Endometrium (tissue), 2 donors: ENCODE measurements around the gene SSH2.

Experiments
- FAIRE-seq: peaks from 2 replicates; lab custom pipeline; 2012; peaks lifted over from hg19 to GRCh38; lab: Jason Lieb, UNC
- donor health status: control.
- donor health status: control.

The SSH2 gene

DNA sequence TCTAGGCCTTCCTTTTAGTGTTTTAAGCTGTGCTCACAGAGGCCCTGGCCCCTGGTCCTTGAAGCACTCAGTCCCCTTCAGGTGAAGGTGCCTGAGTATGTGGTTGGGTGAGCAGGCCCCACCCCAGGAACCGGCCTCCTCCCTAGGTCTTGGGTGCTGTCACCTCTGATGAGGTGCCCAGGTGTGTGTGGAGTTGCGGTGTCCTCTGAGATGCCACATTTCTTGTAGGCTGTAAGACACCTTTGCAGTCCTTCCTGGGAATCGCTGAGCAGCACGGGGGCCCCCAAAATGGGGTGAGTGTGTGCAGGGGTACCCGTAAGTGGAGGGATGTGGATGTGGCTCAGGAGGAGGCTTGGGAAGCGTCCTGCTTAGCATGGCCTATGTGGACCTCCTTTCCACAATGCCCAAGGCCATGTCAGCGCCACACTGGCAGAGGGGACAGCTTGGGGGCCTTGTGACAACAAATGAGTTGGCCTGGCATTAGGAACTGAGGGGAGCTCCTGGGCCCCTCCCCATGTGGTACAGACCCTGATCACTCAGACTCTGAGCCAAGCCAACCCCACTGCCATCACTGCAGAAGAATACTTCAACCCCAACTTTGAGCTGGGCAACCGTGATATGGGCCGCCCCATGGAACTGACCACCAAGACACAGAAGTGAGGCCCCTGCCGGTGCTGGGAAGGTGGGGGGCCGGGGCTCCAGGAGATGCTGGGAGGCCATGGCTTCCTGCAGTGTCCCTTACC, 318.5 kb downstream of the SSH2 start:
- FAIRE-seq: no peak

DNA sequence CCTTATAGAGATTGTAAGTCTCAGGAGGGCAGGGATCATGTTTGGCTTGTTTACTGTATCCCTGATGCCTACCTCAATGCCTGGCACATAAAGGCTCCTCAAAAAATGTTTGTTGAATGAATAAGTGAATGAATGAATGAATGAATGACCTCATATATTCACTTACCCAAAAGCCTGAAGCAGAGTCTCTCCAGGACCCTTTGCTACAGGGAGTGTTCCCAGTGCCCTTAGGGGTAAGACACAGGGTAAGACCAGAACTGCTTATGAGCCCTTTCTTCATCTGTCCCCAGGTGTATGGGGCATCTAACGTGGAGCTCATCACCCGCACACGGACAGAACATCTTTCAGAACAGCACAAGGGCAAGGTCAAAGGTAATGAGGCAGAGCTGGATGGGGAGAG, 319.6 kb downstream of the SSH2 start:
- no peak for FAIRE-seq

DNA sequence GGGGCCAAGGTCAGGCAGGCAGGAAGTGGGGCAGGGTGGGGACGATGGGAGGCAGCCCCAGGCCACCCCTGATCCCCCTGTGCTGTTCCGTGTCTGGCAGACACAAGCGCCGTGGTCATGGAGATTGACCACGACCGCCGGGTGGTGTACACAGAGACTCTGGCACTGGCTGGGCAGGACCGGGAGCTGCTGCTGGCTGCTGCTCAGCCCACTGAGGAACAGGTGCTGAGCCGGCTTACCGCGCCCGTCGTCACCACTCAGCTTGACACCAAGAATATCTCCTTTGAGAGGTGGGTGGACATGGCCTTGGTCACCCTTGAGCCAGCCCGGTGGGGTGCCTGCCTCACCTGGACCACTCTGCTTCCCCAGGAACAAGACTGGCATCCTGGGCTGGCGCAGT, 321.0 kb downstream of the SSH2 start:
- no peak for FAIRE-seq

DNA sequence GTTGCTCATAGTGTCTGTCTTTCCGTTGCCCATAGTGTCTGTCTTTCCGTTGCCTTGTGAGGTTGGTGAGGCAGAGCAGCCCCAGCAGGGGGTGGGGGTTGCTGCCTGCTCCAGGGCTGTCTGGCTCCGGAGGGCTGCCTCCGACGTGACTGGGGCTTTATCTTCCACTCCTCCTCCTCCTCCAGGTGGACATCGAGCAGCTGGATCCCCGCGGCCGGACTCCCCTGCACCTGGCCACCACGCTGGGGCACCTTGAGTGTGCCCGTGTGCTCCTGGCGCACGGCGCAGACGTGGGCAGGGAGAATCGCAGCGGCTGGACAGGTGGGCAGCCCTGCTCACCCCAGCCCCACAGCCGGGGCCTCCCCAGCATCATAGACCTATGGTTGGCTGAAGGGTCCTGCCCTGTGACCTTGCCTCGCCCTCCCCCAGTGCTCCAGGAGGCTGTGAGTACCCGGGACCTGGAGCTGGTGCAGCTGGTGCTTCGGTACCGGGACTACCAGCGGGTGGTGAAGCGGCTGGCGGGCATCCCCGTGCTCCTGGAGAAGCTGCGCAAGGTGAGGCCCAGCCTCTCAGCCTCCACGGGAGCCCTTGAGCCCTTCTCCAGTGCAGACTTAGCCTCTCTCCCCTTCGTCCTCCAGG, 322.4 kb downstream of the SSH2 start:
- FAIRE-seq: no peak

DNA sequence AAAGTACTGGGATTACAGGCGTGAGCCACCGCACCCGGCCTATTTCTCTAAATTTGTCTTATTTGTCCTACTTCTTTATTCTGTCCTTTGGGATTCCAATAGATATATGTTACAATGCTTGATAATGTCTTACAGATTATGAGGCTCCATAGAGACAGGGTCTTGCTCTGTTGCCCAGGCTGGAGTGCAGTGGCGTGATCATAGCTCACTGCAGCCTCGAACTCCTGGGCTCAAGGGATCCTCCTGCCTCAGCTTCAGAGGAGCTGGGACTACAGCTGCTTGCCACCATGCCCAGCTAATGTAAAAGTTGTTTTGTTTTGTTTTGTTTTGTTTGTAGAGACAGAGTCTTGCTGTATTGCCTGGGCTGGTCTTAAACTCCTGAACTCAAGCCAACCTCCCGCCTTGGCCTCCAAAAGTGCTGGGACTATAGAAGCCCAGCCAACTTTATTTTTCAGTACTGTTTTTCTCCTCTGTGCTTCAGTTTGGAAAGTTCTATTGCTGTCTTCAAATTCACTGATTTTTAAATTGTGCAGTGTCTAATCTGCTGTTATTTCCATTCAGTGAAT, 326.8 kb downstream of the SSH2 start:
- FAIRE-seq: no peak

DNA sequence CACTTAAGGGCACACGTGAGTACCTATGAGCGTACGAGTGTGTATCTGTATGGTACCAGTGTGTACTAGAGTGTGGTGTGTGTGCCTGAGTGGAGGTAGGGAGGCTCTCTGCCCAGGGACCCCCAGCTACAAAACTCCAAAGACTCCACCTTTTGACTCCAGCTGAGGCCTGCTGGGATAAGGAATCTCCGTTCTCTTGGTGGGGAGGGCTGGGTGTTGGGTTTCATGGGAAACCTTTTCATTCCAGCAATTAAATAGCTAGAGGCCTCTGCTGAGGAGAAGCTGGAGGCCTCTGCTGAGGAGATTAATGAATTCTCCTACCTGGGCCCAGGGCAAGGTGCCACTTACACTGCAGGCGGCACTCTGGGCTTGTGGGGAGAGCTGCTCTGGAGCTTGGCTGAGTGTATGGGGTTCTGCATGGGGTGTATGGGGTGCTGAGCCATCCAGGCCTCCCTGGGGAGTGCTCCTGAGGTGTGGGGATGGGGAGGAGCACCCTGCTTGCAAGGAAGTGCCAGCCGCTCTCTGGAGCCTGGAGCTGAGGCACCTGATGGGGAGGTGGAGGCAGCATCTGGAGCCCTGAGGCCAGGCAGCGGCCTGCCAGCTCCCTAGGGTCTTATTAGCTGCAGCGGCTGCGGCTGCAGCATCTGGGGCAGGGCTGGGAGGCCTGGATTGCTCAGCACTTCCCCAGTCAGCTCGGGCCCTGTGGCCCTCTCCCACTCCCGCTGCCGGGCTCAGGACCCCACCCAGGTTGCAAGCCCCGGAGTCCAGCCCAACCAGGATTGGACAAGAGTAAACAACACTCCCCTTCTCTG, 332.5 kb downstream of the SSH2 start:
- FAIRE-seq: no peak

DNA sequence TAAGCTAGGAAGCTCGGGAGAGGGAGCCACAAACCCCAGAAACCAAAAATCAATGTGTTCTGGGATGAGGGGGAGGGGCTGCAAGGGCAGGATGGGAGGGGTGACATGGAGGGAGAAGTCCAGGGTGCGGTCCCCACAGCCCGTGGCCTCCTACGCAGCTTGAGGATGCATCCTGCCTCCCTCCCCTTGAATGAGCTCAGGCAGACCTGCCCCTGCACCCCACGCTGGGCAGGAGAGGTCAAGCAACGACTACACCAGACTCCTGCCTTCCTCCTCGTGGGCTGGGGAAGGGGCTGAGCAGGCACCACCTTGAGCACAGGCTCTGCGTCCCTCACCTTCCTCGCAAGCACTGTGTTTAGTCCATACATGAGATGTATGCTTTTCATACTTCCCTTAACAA, 333.2 kb downstream of the SSH2 start:
- no peak for FAIRE-seq

DNA sequence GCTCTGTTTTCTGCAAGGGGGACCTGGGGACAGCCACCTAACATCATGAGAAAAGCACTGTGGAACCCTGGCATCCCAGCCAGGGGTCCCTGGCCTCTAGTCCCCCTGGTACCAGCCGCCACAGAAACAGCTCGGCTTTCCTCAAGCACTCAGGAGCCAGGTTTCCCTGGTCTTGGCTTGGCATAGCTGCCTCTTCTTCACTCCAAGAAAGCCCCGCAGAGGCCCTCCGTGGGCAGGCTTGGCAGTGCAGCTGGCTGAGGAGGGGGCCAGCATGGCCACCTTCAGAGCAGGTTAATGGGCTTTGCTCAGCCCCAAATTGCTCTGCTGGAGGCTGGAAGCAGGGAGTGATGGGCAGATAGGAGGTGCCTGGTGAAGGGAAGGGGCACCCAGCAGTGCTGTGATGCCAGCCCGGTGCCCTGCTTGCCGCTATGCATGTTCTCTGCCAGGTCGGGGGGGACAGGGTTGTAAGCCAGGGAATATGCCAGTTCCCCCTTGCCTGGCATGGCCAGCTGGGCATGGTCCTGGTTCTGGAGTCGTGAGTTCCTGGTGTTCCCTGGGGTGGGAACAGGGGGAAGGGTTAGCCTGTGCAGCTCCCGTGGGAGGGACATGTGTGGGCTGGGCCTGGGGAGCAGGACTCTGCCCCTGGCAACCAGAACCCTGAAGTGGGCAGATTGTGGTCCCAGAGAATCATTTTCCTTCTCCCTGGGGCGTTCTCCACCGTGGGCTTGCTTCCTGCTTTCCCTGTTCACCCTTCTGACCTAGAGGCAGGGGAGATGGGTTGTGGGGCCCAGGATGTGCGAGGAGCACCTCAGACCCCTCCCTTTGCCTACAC, 333.9 kb downstream of the SSH2 start:
- no peak for FAIRE-seq

DNA sequence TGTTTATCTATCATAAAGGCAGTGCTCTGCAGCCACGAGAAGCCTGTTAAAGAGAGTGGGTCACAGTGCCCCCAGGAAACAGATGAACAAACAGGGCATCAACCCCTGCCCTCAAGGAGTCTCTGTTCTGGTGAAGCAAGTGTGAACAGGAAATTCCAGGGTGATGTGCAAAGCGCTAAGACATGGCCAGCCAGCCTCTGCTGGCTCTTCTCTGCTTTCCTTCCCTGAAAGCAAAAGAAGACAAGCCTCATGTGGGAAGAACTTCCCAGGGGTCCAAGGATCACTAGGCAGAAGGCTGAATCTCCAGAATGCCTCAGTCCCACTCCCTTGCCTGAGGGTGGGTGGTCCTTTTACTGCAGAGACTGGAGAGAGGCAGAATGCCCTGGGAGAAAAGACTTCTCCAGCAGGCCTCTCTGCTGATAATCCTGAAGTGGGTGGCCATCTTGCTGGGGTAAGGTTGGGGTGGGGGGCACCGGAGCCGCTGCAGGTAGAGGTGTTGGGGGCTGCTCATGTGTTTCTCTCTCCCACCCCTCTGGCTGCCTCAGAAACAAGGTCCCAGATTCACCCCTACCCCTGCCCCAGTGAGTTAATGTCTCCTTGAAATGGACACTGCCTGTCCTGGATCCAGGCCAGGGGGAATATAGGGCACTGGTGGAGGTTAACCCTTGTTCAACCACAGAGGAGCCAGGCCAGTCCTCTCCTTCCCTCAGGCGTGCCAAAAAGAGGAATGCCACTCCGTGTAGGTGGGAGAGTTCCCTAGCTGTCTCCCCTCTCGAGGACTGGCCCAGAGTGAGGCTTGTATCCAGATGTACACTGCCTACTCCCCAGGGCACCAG, 334.7 kb downstream of the SSH2 start:
- FAIRE-seq: no peak

DNA sequence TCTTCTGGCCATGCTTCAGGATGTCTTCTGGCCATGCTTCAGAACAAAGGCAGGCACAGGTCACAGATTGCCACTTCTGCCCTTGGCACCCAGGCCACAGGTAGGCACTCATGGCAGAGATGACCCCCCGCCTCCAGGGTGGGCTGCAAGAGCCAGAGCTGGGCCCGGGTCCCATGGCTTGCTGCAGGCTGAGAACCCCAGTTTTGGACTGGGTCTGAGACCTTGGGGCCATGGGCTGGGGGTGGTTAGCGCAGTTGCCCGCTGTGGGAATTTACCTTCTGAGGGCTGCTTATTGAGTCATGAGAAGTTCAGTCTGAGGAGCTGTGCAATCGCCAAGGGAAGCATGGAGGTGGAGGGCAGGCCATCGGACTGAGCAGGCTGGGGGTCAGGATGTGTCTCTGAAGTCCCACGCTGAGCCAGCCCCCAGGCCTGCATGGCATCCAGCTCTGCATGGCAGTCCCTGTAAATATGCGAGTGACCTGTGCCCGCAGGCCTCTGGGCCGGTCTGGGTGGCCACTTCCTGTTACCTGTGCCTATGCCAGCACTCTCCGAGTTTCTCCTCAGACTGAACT, 335.4 kb downstream of the SSH2 start:
- FAIRE-seq: no peak

DNA sequence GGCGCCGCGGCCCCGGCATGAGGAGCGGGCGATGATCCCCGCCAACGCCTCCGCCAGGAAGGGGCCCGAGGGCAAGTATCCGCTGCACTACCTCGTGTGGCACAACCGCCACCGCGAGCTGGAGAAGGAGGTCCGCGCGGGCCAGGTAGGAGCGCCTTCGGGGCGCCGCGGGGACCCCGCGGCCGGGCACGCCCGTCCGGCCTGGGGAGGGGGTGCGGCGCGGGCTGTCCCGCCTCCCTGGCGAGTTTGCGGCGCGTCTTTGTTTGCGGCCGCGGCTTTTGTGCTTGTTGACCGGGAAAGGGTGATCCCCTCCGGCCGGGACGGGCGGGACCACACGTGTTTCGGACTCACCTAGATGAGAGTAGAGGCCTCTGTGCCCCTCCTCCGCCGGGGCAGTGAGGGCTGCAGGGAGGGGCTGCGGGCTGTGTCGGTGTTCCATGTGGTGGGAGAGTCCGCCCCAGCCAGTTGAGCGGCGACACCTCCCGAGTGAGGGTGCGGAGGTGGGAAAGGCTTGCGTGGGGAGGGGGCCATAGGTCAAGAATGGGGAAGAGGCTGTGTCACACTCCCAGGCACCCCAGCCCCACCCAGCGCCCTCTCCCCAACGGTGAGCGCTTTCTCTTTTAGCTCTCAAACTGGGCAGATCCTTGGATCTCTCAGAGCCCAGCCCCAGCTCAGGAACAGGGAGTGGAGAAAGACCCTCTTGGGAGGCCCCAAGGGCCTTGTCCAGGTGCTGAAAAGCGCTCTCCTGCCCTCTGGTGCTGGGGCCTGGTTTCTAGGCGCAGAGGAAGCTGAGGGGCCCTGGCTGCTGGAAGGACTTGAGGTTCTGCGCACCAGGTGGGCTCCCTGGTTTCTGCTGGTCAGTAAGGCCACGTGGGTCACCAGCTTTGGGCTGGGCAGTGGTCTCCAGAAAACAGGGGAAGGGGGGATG, 336.2 kb downstream of the SSH2 start:
- FAIRE-seq: no peak

DNA sequence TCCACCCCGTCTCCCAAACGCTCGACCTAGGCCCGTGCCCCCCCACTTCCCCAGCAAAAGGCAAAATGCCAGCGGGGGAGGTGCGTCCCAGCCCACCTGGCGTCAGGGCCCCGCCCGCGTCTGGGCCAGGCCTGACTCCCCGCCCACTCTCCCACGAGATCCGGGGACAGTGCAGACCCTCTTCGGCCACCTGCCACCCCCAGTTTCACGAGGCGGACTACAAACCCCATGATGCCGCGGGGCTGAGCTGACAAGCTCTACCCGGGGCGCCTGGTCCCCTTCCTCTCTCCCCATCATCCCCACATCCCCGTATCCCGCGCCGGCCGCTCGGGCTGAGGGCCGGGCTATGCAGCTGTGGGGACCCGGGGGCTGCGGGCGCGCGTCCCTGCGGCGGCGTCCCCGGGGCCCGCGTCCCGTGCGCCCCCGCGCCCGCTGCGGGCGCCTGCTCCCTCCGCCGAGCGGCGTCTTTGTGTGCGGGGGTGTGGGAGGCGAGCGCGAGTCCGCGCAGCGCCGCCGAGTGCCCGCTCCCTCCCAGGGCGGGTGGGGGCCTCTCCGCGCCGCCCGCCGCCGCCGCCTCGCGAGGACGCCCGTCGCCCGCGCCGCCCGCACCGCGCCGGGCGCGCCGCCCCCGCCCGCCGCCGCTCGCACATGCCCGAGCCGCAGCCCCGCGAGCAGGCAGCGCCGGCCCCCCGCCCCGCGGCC, 337.0 kb downstream of the SSH2 start, which contains the start of gene ANKRD13B:
TSS of gene ANKRD13B (plus strand) at position 283 of the 702 bp plus-strand sequence. CDS start 490 bp downstream, outside the sequence.
- FAIRE-seq: no peak

DNA sequence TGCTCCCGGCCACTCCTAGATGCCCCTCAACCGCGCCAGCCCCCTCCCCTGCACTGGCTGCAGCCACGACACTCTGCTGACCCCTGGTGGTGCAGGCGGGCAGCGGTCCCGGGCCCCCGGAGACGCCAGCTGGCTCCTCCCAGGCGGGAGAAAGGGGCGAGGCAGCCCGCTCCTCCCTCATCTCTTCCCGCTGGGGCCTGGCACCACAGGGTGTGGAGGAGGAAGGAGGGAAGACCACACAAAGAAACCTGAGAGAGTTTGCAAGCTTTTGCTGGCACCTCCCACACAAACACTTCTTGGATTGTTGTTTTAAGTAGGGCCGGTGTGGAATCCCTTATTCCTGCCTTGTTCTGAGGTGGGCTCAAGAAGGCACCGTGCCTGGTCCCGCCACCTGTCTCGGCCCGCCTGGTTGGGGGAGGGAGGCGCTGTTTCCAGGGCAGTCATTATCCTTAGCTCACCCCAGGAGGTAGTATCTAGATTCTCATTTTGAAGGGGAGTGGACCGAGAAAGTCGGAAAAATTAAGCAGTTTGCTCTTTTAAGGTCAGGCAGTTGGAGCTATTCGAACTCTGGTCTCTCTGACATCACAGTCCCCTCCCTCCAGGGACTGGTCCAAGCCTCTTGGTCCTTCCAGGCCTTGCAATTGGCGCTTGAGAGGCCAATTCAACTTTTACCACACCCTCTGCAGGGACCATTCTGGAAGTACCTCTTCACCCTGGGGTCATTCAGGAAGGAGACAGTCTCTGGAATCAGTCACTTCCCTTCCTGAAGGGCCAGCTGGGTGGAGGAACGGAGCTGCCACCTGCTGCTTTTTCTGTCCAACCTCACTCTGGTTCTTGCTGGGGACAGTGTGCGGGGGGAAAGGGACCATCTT, 338.1 kb downstream of the SSH2 start:
- peak; percentile 78 for FAIRE-seq

DNA sequence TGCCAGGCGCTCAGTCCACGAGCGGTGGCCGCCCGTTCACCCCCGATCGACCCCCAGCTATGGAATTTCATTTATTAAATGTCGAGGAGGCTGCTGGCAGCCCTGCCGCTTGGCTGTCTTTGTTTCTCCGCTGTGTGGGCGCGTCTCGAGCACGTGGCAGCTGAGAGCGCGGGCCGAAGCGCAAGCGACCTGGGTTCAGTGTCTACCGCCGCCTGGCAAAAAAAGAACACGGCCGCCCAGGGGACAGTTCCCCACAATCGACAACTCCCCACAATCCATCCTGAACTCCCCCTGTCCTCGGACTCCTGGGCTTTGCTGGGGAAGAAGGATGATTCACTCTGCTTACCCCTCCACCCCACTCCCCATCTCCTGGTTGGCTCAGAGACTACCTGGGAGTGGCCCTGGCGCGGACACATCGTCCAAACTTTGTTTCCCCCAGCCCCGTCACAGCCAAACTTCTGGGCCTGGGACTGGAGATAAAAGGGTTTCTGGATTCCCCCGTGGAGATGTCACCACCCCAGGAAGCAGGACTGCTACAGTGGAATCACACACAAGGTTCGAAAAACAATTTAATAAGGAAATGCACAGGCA, 338.8 kb downstream of the SSH2 start:
- FAIRE-seq: no peak

DNA sequence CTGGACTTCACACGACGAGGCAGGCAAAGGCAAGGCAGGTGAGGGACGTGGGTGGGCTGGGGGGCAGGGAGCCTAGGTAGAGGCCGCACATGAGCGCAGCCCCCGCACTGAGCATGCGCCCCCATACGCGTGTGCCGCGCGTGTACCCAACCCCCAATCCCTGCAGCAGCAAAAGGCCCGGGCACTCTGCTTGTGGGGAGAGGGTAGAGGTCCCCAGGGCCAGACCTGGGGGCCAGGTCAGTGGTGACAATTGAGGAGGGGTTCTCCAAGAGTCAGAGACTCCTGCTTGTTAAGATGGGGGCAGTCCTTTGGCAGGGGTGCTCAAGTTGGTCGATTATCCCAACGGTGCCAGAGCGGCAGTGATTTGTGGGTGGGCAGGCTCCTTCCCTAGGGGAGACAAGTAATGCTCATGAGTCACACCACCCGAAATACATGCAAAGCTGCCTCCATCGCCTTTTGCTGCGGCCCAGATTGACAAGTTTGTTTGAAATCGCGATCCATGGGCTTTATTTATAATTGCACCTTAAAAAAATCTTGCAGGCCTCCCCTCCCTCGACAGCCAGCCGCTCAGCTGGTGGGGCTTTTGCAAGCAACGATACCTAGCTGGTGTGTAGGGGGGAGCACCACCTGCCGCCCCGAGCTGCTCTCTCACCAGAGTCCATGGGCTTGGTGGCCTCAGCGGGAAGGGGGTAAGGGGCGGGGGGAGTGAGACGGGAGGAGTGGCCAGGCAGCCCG, 339.4 kb downstream of the SSH2 start:
- no peak for FAIRE-seq
